GM12891 (cell line): ENCODE measurements around the gene STRADA.

ENCODE experiments used
- POLR2A ChIP-seq: IDR thresholded peaks from 2 replicates; pipeline ENCODE4 v1.6.1; 2011; ENCODE audit warnings: low read depth, low read length, control low read depth
- POLR2AphosphoS5 ChIP-seq: IDR thresholded peaks from 2 replicates; pipeline ENCODE4 v1.6.1; 2011; ENCODE audit warnings: low read depth, low read length, control low read depth
- TAF1 ChIP-seq: IDR thresholded peaks from 2 replicates; pipeline ENCODE4 v1.6.1; 2011; ENCODE audit warnings: low read depth, low read length, control low read depth

- TF ChIP-seq POLR2AphosphoS5 (no peak), TAF1 (no peak), POLR2A (no peak)
Observed at GRCh38 chr17:63686138-63686685, 55.4 kb downstream of the STRADA start.
